ENCODE data around the gene AMZ1.
"Not testable (repeated sequence)": the region's sequence is repeated elsewhere in the genome, so short reads cannot be mapped to it uniquely, and the experiment has no call there.

The AMZ1 gene

DNA sequence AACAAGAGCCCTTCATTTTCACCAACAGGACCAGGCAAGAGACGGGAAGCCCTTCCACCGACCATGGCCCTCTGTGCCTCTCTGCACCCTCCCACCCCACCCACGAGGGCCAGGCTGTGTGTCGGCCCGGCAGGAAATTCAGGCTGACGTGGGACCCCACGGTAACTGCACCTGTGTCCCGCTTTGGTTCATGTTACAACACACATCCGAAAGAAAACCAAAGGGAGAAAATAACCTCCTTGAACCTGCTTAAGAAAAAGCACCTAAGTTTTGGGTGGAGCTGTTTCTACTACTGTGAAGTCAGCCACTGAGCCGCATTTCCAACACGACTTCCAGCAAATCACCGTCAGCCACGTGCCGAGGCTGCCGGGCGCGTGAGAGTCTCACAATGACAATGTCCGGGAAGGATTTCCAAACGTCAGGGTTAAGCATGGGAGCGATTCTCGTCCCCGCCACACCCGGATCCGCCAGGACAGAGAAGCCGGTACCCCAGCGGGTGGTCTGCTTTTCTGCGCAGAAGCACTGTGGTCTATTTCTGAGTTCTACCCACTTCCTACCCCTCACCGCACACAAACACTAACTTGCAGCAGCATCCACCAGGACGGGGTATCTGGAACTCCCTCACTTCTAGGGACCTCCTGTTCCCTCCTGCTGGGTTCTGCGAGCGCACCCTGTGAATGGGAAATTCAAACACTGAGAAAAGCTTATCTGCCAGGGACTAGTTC is 36.6 kb downstream of the AMZ1 start:
- Histone ChIP-seq H3K4me1 (ENCODE audit: low read length) (no peaks in the 10 kb centered on the region), H3K27ac (ENCODE audit: low read length) (no peak overlapping the region), H3K36me3 (replicated peaks; ENCODE audit: low read depth, low read length) (no peaks in the 10 kb centered on the region)

DNA sequence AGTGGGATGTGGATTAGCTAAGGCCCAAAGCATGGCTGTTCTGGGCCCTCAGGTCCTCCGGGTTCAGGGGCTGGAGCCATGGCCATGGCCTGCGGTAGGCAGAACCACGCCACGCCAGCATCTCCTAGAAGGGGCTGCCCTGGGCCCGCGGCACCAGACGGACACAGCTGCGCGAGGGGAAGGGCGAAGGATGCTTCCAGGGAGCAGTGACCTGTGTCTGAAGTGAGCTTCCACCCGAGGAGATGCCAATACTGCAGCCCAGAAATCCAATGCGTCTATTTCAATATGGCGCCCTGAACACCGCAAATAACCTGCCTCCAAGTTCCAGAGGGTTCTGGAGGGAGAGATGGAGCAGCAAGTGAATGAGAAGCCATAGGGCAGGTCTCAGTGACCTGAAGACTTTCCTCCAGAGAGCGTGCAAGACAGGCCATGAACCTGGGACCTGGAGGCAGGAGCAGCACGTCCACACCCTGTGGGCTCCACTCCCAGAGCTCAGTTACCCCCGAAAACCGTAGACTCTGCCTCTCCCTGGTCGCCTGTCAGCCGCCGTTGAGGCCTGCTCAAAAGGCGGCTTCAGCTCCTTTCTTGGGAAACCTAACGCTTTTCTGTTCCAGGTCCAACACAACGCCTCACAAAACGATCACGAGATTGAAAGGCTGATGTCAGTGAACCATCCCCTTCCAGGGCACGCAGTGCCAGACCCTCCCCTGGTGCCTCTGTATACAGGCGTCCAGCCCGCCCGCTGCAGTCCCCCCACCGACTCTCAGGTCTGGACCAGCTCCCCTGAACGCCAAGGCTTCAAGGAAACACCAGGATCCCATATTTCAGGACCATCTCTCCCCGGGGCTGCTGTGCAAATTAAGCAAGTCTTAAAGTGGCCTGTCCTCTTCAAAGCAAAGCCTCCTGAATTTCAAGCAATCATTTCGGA is 37.4 kb downstream of the AMZ1 start:
- Histone ChIP-seq H3K79me2 (ENCODE audit: low read length) (no peaks in the 10 kb centered on the region), H3K27ac (ENCODE audit: low read length) (no peak overlapping the region), H3K36me3 (replicated peaks; ENCODE audit: low read depth, low read length) (no peaks in the 10 kb centered on the region), H3K4me1 (ENCODE audit: low read length) (no peaks in the 10 kb centered on the region), H2AFZ (ENCODE audit: low read depth, low read length) (no peak overlapping the region), H3K27me3 (ENCODE audit: low read depth, low read length) (no peaks in the 10 kb centered on the region), H3K9ac (ENCODE audit: low read length) (no peak overlapping the region), H3K4me2 (ENCODE audit: low read length) (no peak overlapping the region), H3K9me3 (ENCODE audit: insufficient read depth, low read length) (no peaks in the 10 kb centered on the region), H3K4me3 (ENCODE audit: low read length) (no peak overlapping the region), H4K20me1 (ENCODE audit: insufficient read depth, low read length) (no peaks in the 10 kb centered on the region)
- TF ChIP-seq, protein P1, sequence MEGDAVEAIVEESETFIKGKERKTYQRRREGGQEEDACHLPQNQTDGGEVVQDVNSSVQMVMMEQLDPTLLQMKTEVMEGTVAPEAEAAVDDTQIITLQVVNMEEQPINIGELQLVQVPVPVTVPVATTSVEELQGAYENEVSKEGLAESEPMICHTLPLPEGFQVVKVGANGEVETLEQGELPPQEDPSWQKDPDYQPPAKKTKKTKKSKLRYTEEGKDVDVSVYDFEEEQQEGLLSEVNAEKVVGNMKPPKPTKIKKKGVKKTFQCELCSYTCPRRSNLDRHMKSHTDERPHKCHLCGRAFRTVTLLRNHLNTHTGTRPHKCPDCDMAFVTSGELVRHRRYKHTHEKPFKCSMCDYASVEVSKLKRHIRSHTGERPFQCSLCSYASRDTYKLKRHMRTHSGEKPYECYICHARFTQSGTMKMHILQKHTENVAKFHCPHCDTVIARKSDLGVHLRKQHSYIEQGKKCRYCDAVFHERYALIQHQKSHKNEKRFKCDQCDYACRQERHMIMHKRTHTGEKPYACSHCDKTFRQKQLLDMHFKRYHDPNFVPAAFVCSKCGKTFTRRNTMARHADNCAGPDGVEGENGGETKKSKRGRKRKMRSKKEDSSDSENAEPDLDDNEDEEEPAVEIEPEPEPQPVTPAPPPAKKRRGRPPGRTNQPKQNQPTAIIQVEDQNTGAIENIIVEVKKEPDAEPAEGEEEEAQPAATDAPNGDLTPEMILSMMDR (IDR thresholded peaks at IDR 0.05; ENCODE audit: low read depth, low read length), result no peak
- TF ChIP-seq EZH2phosphoT487 (IDR thresholded peaks at IDR 0.05; ENCODE audit: low read depth), result no peak

More for the DNA sequence above, 36.6 kb downstream of the AMZ1 start:
- Histone ChIP-seq H3K9ac (ENCODE audit: low read length) (no peak overlapping the region), H4K20me1 (ENCODE audit: insufficient read depth, low read length) (no peaks in the 10 kb centered on the region), H3K79me2 (ENCODE audit: low read length) (no peaks in the 10 kb centered on the region), H3K9me3 (ENCODE audit: insufficient read depth, low read length) (no peaks in the 10 kb centered on the region), H3K4me3 (ENCODE audit: low read length) (no peak overlapping the region), H3K4me2 (ENCODE audit: low read length) (no peak overlapping the region), H2AFZ (ENCODE audit: low read depth, low read length) (no peak overlapping the region), H3K27me3 (ENCODE audit: low read depth, low read length) (no peaks in the 10 kb centered on the region)
- TF ChIP-seq EZH2phosphoT487 (IDR thresholded peaks at IDR 0.05; ENCODE audit: low read depth), result no peak
- TF ChIP-seq, protein P1 (IDR thresholded peaks at IDR 0.05; ENCODE audit: low read depth, low read length), result no peak

DNA sequence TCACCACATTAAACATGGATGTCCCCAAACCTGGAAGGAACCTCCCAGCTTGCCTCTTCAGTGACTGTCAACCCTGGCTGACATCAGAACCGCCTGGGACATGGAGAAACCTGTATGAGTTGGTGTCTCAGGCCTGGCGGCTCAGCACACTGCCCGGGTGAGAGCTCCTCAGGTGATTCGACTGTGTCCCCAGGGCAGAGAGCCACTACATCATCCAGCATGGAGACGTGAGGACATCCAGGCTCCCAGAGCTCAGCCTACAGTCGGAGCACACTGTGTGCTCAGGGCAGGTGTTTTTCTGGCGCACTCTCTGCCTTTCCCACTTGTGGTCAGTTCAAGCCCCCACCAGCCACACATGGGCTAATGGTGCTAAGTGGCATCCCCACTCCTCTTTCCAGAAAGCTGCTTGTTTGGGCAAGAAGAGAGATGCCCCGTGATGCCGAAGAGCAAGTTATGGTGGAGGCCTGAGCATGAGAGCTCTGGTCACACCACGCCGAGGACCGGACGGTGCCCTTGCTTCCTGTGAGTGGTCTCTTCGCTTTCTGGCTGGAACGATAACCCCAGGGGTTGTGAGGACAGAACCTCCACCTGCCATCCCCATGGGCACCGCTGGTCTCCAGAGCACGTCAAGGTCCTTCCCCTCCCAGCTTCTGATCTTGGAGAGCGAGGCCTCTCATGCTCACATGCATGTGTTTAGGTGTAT is 38.5 kb downstream of the AMZ1 start:
- no peak overlapping the region for H3K4me3 ChIP-seq (ENCODE audit: low read length)
- H2AFZ ChIP-seq (ENCODE audit: low read depth, low read length), result no peak overlapping the region
- H3K9ac ChIP-seq (ENCODE audit: low read length), result no peak overlapping the region
- H3K9me3 ChIP-seq (ENCODE audit: insufficient read depth, low read length), result no peaks in the 10 kb centered on the region
- H3K36me3 ChIP-seq (replicated peaks; ENCODE audit: low read depth, low read length), result peaks cover 2% of the 10 kb centered on the region
- no peak overlapping the region for H3K4me2 ChIP-seq (ENCODE audit: low read length)
- H3K27ac ChIP-seq (ENCODE audit: low read length), result no peak overlapping the region
- H3K79me2 ChIP-seq (ENCODE audit: low read length), result no peaks in the 10 kb centered on the region
- no peaks in the 10 kb centered on the region for H3K27me3 ChIP-seq (ENCODE audit: low read depth, low read length)
- no peak for TF ChIP-seq EZH2phosphoT487 (IDR thresholded peaks at IDR 0.05; ENCODE audit: low read depth)
- TF ChIP-seq, protein P1 (IDR thresholded peaks at IDR 0.05; ENCODE audit: low read depth, low read length), result no peak
- no peaks in the 10 kb centered on the region for H4K20me1 ChIP-seq (ENCODE audit: insufficient read depth, low read length)
- H3K4me1 ChIP-seq (ENCODE audit: low read length), result no peaks in the 10 kb centered on the region

DNA sequence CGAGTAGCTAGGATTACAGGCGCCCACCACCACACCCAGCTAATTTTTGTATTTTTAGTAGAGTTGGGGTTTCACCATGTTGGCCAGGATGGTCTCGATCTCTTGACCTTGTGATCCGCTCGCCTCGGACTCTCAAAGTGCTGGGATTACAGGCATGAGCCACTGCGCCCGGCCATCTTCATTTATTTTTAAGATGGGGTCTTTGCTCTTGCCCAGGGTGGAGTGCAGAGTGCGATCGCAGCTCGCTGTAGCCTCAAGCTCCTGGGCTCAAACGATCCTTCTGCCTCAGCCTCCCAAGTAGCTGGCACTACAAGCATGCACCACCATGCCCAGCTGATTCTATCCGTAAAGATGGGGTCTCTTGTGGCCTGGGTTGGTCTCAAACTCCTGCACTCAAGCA is 39.2 kb downstream of the AMZ1 start:
- not testable (repeated sequence) for H3K36me3 ChIP-seq (replicated peaks; ENCODE audit: low read depth, low read length); H3K9me3 ChIP-seq (ENCODE audit: insufficient read depth, low read length); H3K9ac ChIP-seq (ENCODE audit: low read length); H3K27me3 ChIP-seq (ENCODE audit: low read depth, low read length); H2AFZ ChIP-seq (ENCODE audit: low read depth, low read length); H3K4me1 ChIP-seq (ENCODE audit: low read length); H3K4me3 ChIP-seq (ENCODE audit: low read length); H3K4me2 ChIP-seq (ENCODE audit: low read length); H3K79me2 ChIP-seq (ENCODE audit: low read length); H4K20me1 ChIP-seq (ENCODE audit: insufficient read depth, low read length); H3K27ac ChIP-seq (ENCODE audit: low read length)
